A549 (cell line): Measurements from ENCODE around the gene KLHL8. TPM values are rescaled to one million over a fixed set of nuclear protein-coding genes. Genes with fewer than 3 reads are reported as not detected.

Experiments used
- ATAC-seq, 2 experiments: fragments of 200-7000 bp in 1 of 2; fragments of >200 bp in 1 of 2; cut with Nextera tagmentation in 1 of 2; cut with Tn5 transposase in 1 of 2; 3 replicates each; pipeline versions ENCODE4 v1.8.0 to v1.9.1; 2018 to 2020; ENCODE audit warnings: mild to moderate bottlenecking in 1 of 2, moderate library complexity in 1 of 2
- CTCF ChIA-PET: fragments of 300-600 bp; sonication (Branson Sonifier 250); formaldehyde crosslinking; extraction: SDS; loops from one replicate; lab custom pipeline; 2021; ENCODE audit warnings: antibody characterized with exemption, inconsistent platforms; lab: Yijun Ruan, JAX
- POLR2A ChIA-PET: fragments of 350-600 bp; formaldehyde crosslinking; extraction: SDS; loops from one replicate; lab custom pipeline; 2021; ENCODE audit warnings: antibody characterized with exemption, inconsistent platforms; lab: Yijun Ruan, JAX
- DNase-seq, 2 experiments: peaks; one replicate each; pipeline versions ENCODE4 v3.0.0 to v3.0.0-alpha.2; 2011 to 2016; ENCODE audit warnings: low read depth in 1 of 2, low spot score in 1 of 2
- FAIRE-seq: peaks from 2 replicates; lab custom pipeline; 2011; peaks lifted over from hg19 to GRCh38; lab: Jason Lieb, UNC
- H3K27ac ChIP-seq, 2 experiments: fragments of >200 bp; sonication (Bioruptor Twin); formaldehyde crosslinking; 3 replicates each; pipeline ENCODE4 v1.5.1; 2016 to 2017
- H3K4me1 ChIP-seq: fragments of >200 bp; sonication (Bioruptor Twin); formaldehyde crosslinking; 3 replicates; pipeline ENCODE4 v1.6.1; 2016
- H3K4me2 ChIP-seq: fragments of >200 bp; sonication (Bioruptor Twin); formaldehyde crosslinking; 3 replicates; pipeline ENCODE4 v1.6.1; 2016
- H3K4me3 ChIP-seq: fragments of >200 bp; sonication (Bioruptor Twin); formaldehyde crosslinking; 3 replicates; pipeline ENCODE4 v1.5.1; 2016
- H3K9me3 ChIP-seq: fragments of >200 bp; sonication (Bioruptor Twin); formaldehyde crosslinking; 3 replicates; pipeline ENCODE4 v1.6.1; 2016
- CBX2 ChIP-seq: fragments of 200-600 bp; sonication (generic); IDR thresholded peaks from 2 replicates; pipeline ENCODE4 v1.6.1; 2016; ENCODE audit warnings: low read depth, mild to moderate bottlenecking, borderline replicate concordance
- CBX8 ChIP-seq: fragments of 200-600 bp; sonication (generic); IDR thresholded peaks from 2 replicates; pipeline ENCODE4 v1.6.1; 2016
- CEBPB ChIP-seq, 2 experiments: fragments of >200 bp in 1 of 2; sonication (Bioruptor Twin) in 1 of 2; formaldehyde crosslinking in 1 of 2; IDR thresholded peaks; 2 replicates each; pipeline ENCODE4 v1.6.1; 2012 to 2016
- E2F6 ChIP-seq: IDR thresholded peaks from 2 replicates; pipeline ENCODE4 v1.6.1; 2012; ENCODE audit warnings: low read depth, borderline replicate concordance
- EHF ChIP-seq: fragments of 250-450 bp; sonication (Bioruptor Pico); IDR thresholded peaks from 2 replicates; pipeline ENCODE4 v1.5.0; 2020; ENCODE audit warnings: mild to moderate bottlenecking
- ELK1 ChIP-seq: fragments of 150-350 bp; IDR thresholded peaks from 2 replicates; pipeline ENCODE4 v1.6.1; 2014; ENCODE audit warnings: low read depth, mild to moderate bottlenecking, low read length
- GATA3 ChIP-seq: IDR thresholded peaks from 2 replicates; pipeline ENCODE4 v1.6.1; 2012; ENCODE audit warnings: borderline replicate concordance
- HDAC2 ChIP-seq: fragments of 200-600 bp; sonication (generic); IDR thresholded peaks from 2 replicates; pipeline ENCODE4 v1.6.1; 2016
- HOXA7 ChIP-seq: fragments of 250-450 bp; sonication (Bioruptor Pico); IDR thresholded peaks from 2 replicates; pipeline ENCODE4 v1.5.0; 2020; ENCODE audit warnings: mild to moderate bottlenecking, moderate library complexity
- KDM1A ChIP-seq: fragments of 200-600 bp; sonication (generic); IDR thresholded peaks from 2 replicates; pipeline ENCODE4 v1.6.1; 2016; ENCODE audit warnings: low read depth, mild to moderate bottlenecking
- KDM5A ChIP-seq: fragments of 200-600 bp; sonication (generic); IDR thresholded peaks from 2 replicates; pipeline ENCODE4 v1.6.1; 2016; ENCODE audit warnings: antibody characterized with exemption, mild to moderate bottlenecking
- MAZ ChIP-seq: fragments of 150-350 bp; IDR thresholded peaks from 2 replicates; pipeline ENCODE4 v1.6.1; 2014; ENCODE audit warnings: antibody characterized with exemption, low read depth, low read length, borderline replicate concordance
- NPAS2 ChIP-seq: fragments of 250-450 bp; sonication (Bioruptor Pico); IDR thresholded peaks from 2 replicates; pipeline ENCODE4 v1.8.0; 2022; ENCODE audit warnings: mild to moderate bottlenecking, moderate library complexity, borderline replicate concordance
- NR3C1 ChIP-seq: fragments of >200 bp; sonication (Bioruptor Twin); formaldehyde crosslinking; IDR thresholded peaks from 3 replicates; pipeline ENCODE4 v1.6.1; 2017
- POLR2AphosphoS2 ChIP-seq: conservative IDR thresholded peaks from 2 replicates; pipeline ENCODE4 v1.6.1; 2012; ENCODE audit warnings: low read length, improper control_type of control experiment, inconsistent platforms
- REST ChIP-seq: fragments of 200-600 bp; sonication (generic); IDR thresholded peaks from 2 replicates; pipeline ENCODE4 v1.6.1; 2016; ENCODE audit warnings: antibody characterized with exemption, mild to moderate bottlenecking, moderate library complexity
- SMC3 ChIP-seq: fragments of >200 bp; sonication (Bioruptor Twin); formaldehyde crosslinking; IDR thresholded peaks from 3 replicates; pipeline ENCODE4 v1.6.1; 2018; ENCODE audit warnings: inconsistent platforms
- TP53 ChIP-seq: fragments of 250-450 bp; sonication (Bioruptor Pico); IDR thresholded peaks from 2 replicates; pipeline ENCODE4 v1.5.0; 2021; ENCODE audit warnings: mild to moderate bottlenecking, moderate library complexity
- ZFP36 ChIP-seq: fragments of 450-650 bp; IDR thresholded peaks from 2 replicates; pipeline ENCODE4 v1.6.1; 2014; ENCODE audit warnings: borderline replicate concordance; ENCODE audit not compliant: partially characterized antibody
- ZNF302 ChIP-seq: fragments of 250-450 bp; sonication (Bioruptor Pico); IDR thresholded peaks from 2 replicates; pipeline ENCODE4 v1.9.0; 2021; ENCODE audit warnings: inconsistent platforms, mild to moderate bottlenecking, moderate library complexity
- WGBS: methylation state at CpG from one replicate; pipeline ENCODE4 v1.1.6; 2017; ENCODE audit errors: missing lambda C conversion rate; 5-methylcytosine and 5-hydroxymethylcytosine counted together
- polyA plus RNA-seq, 4 experiments: library from polyadenylated mRNA; depleted of rRNA in 3 of 4; stranded (reverse); fragments of >200 nt; fragmentation: RNase III in 1 of 4; extraction: RNeasy Plus Mini Kit Qiagen cat#74134 plus additional on column Dnase treatment in 1 of 4; gene quantifications; 2 replicates in 3 of 4; 3 replicates in 1 of 4; pipeline ENCODE4 v1.2.3, GENCODE V29; 2011 to 2017
- TF ChIP-seq, protein P1 (sequence below): fragments of >200 bp; sonication (Bioruptor Twin); formaldehyde crosslinking; IDR thresholded peaks from 3 replicates; pipeline ENCODE4 v1.5.1; 2016

The KLHL8 gene
- polyA plus RNA-seq, 2 of the 4 experiments (the other 2 are of a cell fraction) = 9.7 to 11.2 TPM

DNA sequence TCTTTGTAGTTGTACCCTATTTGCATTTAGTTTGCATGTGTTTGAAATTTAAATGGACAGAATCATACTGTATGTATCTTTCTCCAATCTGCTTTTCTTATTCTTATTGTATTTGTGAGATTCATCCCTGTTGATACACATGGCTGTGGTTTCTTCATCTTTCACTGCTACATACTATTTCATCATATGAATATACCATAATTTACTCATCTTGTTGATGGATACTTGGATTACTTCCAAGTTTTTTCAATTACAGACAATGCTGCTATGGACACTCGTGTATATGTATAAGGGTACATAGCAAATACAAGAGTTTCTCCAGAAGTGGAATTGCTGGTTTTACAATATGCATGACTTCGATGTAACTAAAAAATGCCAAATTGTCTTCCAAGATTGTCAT is 11.8 kb upstream of the KLHL8 start (continued):
- TF ChIP-seq E2F6 = no peak
- TF ChIP-seq CBX2 = no peak
- no peak for TF ChIP-seq GATA3
- no peak for TF ChIP-seq KDM5A
- TF ChIP-seq MAZ = no peak
- TF ChIP-seq TP53 (CRISPR knock-in tag) = no peak
- TF ChIP-seq EHF (CRISPR knock-in tag) = no peak
- no peak for TF ChIP-seq CBX8
- no peak for TF ChIP-seq HOXA7
- no peak for TF ChIP-seq SMC3

- H3K9me3 ChIP-seq = no peaks in the 10 kb centered on the region
- no peak for DNase-seq
- peaks cover 18% of the 10 kb centered on the region for H3K4me1 ChIP-seq
- ATAC-seq = no peak
- ChIA-PET POLR2A (no interaction called here), CTCF (interaction anchor here (0.5 kb wide), 1 partner anchor 309 kb away, joined by 3 read pairs; no protein-coding TSS in a partner anchor)
- H3K4me3 ChIP-seq = no peak overlapping the region
- 88% methylated on average over 6 of the region's 6 CpGs for WGBS
- H3K27ac ChIP-seq = no peak overlapping the region
- no peak overlapping the region for H3K4me2 ChIP-seq
- TF ChIP-seq POLR2AphosphoS2 (no peak), KDM1A (no peak), HDAC2 (no peak), CBX8 (no peak), TP53 (CRISPR knock-in tag) (no peak), ELK1 (no peak), NR3C1 (no peak), GATA3 (no peak), ZNF302 (CRISPR knock-in tag) (no peak), NPAS2 (CRISPR knock-in tag) (no peak), ZFP36 (no peak), CEBPB (IDR thresholded peaks at IDR 0.05) (no peak), REST (no peak)
- TF ChIP-seq, protein P1, sequence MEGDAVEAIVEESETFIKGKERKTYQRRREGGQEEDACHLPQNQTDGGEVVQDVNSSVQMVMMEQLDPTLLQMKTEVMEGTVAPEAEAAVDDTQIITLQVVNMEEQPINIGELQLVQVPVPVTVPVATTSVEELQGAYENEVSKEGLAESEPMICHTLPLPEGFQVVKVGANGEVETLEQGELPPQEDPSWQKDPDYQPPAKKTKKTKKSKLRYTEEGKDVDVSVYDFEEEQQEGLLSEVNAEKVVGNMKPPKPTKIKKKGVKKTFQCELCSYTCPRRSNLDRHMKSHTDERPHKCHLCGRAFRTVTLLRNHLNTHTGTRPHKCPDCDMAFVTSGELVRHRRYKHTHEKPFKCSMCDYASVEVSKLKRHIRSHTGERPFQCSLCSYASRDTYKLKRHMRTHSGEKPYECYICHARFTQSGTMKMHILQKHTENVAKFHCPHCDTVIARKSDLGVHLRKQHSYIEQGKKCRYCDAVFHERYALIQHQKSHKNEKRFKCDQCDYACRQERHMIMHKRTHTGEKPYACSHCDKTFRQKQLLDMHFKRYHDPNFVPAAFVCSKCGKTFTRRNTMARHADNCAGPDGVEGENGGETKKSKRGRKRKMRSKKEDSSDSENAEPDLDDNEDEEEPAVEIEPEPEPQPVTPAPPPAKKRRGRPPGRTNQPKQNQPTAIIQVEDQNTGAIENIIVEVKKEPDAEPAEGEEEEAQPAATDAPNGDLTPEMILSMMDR = no peak
- FAIRE-seq = no peak
Observed at GRCh38 chr4:87230806-87231205, 10.4 kb upstream of the KLHL8 start.
